AG09309 (cell line): ENCODE results near the gene PNLIPRP2.

Experiments used
- DNase-seq: peaks from one replicate; pipeline ENCODE4 v3.0.0-alpha.2; 2010; ENCODE audit warnings: low read depth
- H3K4me3 ChIP-seq: 2 replicates; pipeline ENCODE4 v1.5.1; 2011; ENCODE audit warnings: mild to moderate bottlenecking, low read depth, low read length, moderate library complexity; ENCODE audit not compliant: control insufficient read depth
- TF ChIP-seq, protein P1 (sequence below): IDR thresholded peaks from 2 replicates; pipeline ENCODE4 v1.5.1; 2011; ENCODE audit warnings: mild to moderate bottlenecking, low read depth, low read length, inconsistent platforms; ENCODE audit not compliant: insufficient read depth, control insufficient read depth; ENCODE audit errors: missing control alignments

PNLIPRP2 gene

DNA sequence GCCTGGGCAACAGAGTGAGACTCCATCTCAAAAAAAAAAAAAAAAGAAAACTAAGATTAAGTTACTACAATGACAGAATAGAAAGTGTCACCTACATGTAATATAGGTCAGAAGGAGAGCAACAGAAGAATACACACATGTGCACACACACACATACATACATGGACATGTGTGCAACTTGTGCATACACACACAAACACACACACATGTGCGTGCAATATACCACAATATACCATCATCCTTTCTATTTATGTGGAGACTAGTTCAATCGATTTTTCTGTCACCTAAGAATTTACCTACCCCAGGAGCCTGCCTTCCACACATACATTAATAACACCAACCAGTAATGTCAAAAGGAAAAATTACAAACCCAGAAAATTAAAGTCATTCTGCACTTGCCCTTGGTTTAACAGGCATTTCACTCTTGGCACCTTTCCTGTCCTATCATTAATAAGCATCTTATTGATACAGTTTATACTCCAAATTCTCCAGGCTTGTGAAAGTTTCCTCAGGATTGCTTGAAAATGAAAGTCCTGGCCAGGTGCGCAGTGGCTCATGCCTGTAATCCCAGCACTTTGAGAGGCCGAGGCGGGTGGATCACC lies 27.5 kb upstream of the PNLIPRP2 start:
- H3K4me3 ChIP-seq = no peak overlapping the region
- TF ChIP-seq, protein P1, sequence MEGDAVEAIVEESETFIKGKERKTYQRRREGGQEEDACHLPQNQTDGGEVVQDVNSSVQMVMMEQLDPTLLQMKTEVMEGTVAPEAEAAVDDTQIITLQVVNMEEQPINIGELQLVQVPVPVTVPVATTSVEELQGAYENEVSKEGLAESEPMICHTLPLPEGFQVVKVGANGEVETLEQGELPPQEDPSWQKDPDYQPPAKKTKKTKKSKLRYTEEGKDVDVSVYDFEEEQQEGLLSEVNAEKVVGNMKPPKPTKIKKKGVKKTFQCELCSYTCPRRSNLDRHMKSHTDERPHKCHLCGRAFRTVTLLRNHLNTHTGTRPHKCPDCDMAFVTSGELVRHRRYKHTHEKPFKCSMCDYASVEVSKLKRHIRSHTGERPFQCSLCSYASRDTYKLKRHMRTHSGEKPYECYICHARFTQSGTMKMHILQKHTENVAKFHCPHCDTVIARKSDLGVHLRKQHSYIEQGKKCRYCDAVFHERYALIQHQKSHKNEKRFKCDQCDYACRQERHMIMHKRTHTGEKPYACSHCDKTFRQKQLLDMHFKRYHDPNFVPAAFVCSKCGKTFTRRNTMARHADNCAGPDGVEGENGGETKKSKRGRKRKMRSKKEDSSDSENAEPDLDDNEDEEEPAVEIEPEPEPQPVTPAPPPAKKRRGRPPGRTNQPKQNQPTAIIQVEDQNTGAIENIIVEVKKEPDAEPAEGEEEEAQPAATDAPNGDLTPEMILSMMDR = no peak
- no peak for DNase-seq

DNA sequence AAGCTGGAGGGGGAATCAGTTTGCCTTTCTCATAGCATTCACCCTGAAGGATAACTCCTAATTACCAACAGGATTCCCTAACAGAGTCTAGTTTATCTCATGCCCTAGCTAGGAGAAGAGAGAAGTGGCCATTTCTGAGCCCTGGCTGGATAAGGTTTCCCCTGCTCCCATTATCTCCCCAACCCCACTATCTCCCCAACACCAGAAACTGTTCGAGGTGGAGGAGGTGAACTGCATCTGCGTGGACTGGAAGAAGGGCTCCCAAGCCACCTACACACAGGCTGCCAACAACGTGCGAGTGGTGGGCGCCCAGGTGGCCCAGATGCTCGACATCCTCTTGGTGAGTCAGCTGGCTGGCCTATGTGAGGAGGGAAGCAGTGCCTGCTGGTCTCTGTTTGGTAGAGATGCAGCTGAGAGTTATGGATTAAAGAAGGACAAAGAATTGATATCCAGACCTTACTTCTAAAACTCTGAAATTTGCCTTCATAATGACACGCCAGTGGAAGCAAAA lies 26.2 kb upstream of the PNLIPRP2 start:
- TF ChIP-seq, protein P1 = no peak
- no peak overlapping the region for H3K4me3 ChIP-seq
- no peak for DNase-seq

DNA sequence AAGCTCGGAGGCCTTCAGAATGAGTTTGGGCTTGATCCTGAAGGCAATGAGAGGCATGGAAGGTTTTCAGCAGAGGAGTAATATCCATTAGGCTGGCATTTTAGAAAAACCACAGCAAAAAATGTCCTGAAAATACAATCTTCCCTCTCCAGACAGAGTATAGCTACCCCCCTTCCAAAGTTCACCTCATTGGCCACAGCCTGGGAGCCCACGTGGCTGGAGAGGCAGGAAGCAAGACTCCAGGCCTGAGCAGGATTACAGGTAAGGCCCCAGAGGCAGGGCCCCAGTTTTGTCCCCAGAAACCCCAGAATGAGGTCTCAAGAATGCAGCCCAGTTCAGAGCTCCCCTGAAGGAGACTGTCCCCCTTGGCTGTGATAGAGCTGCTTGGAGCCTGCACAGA lies 24.7 kb upstream of the PNLIPRP2 start:
- no peak overlapping the region for H3K4me3 ChIP-seq
- TF ChIP-seq, protein P1 = no peak
- DNase-seq = no peak

DNA sequence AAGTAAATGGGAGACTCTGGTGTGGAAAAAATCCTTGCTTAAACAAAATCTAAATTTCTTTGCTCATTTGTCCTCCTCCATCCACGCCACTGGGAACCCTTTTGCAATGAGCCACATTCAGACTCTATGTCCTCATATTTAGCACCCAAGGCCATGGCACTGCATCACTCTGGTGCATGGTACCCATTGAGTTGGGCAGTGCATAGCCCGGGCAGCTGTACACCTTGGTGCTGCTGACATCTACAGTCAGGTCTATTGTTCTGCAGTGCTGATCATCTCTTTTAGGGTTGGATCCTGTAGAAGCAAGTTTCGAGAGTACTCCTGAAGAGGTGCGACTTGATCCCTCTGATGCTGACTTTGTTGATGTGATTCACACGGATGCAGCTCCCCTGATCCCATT lies 23.2 kb upstream of the PNLIPRP2 start:
- DNase-seq = no peak
- H3K4me3 ChIP-seq = no peak overlapping the region
- TF ChIP-seq, protein P1 = no peak

DNA sequence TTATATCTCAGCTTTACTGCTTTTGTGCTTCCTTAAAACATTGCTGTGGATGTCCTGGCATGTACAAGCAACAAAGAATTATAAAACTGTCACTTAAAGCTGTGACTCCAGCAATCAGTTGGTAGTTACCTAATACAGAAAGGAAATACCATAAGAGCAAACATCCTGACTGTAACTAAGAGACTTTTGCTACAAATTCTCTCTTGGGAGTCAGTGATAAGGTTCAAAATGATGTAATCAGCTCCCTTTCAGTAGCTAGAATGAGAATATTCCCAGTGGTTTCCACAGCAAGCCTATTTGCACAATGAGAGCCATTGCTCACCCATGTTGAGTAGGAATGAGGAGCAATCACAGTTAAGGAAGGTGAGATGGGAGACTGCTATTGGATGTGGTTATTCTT lies 22.4 kb upstream of the PNLIPRP2 start:
- H3K4me3 ChIP-seq = no peak overlapping the region
- TF ChIP-seq, protein P1 = no peak
- DNase-seq = no peak

DNA sequence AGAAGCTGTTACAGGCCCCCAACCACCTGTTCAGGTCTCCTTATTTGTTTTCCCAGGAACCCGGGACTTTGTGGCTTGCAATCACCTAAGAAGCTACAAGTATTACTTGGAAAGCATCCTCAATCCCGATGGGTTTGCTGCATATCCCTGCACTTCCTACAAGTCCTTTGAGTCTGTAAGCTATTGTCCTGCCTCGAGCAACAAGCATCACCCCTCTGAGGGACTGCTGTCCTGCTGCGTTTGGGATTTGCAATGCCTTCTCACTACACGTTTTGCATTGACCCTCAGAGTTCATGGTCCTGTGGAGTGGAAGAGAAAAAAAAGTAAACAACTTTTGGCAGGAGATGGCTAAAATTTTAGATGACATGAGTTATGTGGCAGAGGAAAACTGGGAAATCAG lies 20.8 kb upstream of the PNLIPRP2 start:
- TF ChIP-seq, protein P1 = no peak
- DNase-seq = no peak
- H3K4me3 ChIP-seq = no peak overlapping the region
